Aorta (tissue), 5 donors: Measurements from ENCODE around the gene TBX15. TPM values are rescaled to one million over a fixed set of nuclear protein-coding genes. Genes with fewer than 3 reads are reported as not detected.

Experiments
- ATAC-seq: fragments of 200-7000 bp; cut with Tn5 transposase; one replicate; pipeline ENCODE4 v1.9.1; 2022; ENCODE audit warnings: moderate library complexity; ENCODE audit not compliant: low FRiP score
- DNase-seq, 2 donors: peaks; one replicate each; pipeline ENCODE4 v3.0.0-alpha.2; 2020
- H3K27ac ChIP-seq, 2 donors: one replicate each; pipeline ENCODE4 v1.5.1; 2013; ENCODE audit warnings: low read length in 2 of 2, mild to moderate bottlenecking in 2 of 2, moderate library complexity in 2 of 2, control low read depth in 1 of 2, inconsistent platforms in 1 of 2, low read depth in 1 of 2
- H3K27me3 ChIP-seq, 2 donors: one replicate each; pipeline ENCODE4 v1.6.1; 2013; ENCODE audit warnings: control low read depth in 1 of 2, low read length in 1 of 2, mild to moderate bottlenecking in 1 of 2, moderate library complexity in 1 of 2; ENCODE audit not compliant: insufficient read depth in 2 of 2, control insufficient read depth in 1 of 2
- H3K36me3 ChIP-seq, 2 donors: one replicate each; pipeline ENCODE4 v1.6.1; 2013; ENCODE audit warnings: control low read depth in 1 of 2, low read length in 1 of 2, mild to moderate bottlenecking in 1 of 2; ENCODE audit not compliant: insufficient read depth in 2 of 2, control insufficient read depth in 1 of 2
- H3K4me1 ChIP-seq, 2 donors: one replicate each; pipeline ENCODE4 v1.6.1; 2013; ENCODE audit warnings: low read length in 2 of 2, control low read depth in 1 of 2, mild to moderate bottlenecking in 1 of 2, moderate library complexity in 1 of 2; ENCODE audit not compliant: insufficient read depth in 2 of 2, control insufficient read depth in 1 of 2
- H3K4me3 ChIP-seq, 2 donors: one replicate each; pipeline ENCODE4 v1.5.1; 2013; ENCODE audit warnings: low read length in 2 of 2, control low read depth in 1 of 2, mild to moderate bottlenecking in 1 of 2
- H3K9me3 ChIP-seq: one replicate; pipeline ENCODE4 v1.6.1; 2013; ENCODE audit warnings: mild to moderate bottlenecking, low read length; ENCODE audit not compliant: control insufficient read depth
- WGBS, 2 donors: extraction: QIAGEN DNeasy Blood & Tissue Kit; methylation state at CpG; one replicate each; pipeline ENCODE4 v1.1.7; 2013; 5-methylcytosine and 5-hydroxymethylcytosine counted together
- intact Hi-C, 2 donors: fragments of 100-400 bp; cut with DNase I; formaldehyde crosslinking; loops; one replicate each; pipeline versions ENCODE4 v1.14.2 to v1.15.0; 2022
- polyA plus RNA-seq, 2 donors: library from polyadenylated mRNA; stranded (reverse); fragments of 200-250 nt; gene quantifications; one replicate each; pipeline ENCODE4 v1.2.3, GENCODE V29; 2013
- total RNA-seq, 2 donors: library from RNA; stranded (reverse); fragmentation: NEBNext Ultra II Directional; extraction: Animal tissue kit (Norgen Biotek cat#: 25700); gene quantifications; one replicate each; pipeline ENCODE4 v1.2.1, GENCODE V29; 2021
- donor health status: healthy with polysubstance abuse.
- donor health status: Bipolar disorder and iron deficiency.
- donor health status: DM: no; HTN: no; CAD: no.
- donor health status: DM: no; HTN: no; CAD: no.
- donor health status: DM: yes; HTN: yes; CAD: no.

The TBX15 gene
- total and polyA plus RNA-seq, 4 donors = 1.6 to 3.1 (median 2.3) TPM

GRCh38 chr1:118881751-118882150 lies 106.4 kb downstream of the TBX15 start:
- intact Hi-C loops = no loop called here
- no peak for DNase-seq
- no peaks in the 10 kb centered on the region for H3K27me3 ChIP-seq
- H3K9me3 ChIP-seq = no peaks in the 10 kb centered on the region
- H3K4me3 ChIP-seq = no peak overlapping the region
- no peaks in the 10 kb centered on the region for H3K36me3 ChIP-seq
- WGBS, 2 donors = 70 to 75% methylated on average over 2 of the region's 2 CpGs
- H3K4me1 ChIP-seq = no peaks in the 10 kb centered on the region
- no peak for ATAC-seq
- no peak overlapping the region for H3K27ac ChIP-seq

GRCh38 chr1:118878661-118879060 lies 109.5 kb downstream of the TBX15 start:
- DNase-seq (no peak), ATAC-seq (no peak)
- Histone ChIP-seq H3K9me3 (no peaks in the 10 kb centered on the region), H3K27ac (no peak overlapping the region), H3K36me3 (no peaks in the 10 kb centered on the region), H3K27me3 (no peaks in the 10 kb centered on the region), H3K4me1 (no peaks in the 10 kb centered on the region), H3K4me3 (no peak overlapping the region)
- WGBS, 2 donors = 47 to 57% methylated on average over 4 of the region's 4 CpGs
- intact Hi-C loops = no loop called here

DNA sequence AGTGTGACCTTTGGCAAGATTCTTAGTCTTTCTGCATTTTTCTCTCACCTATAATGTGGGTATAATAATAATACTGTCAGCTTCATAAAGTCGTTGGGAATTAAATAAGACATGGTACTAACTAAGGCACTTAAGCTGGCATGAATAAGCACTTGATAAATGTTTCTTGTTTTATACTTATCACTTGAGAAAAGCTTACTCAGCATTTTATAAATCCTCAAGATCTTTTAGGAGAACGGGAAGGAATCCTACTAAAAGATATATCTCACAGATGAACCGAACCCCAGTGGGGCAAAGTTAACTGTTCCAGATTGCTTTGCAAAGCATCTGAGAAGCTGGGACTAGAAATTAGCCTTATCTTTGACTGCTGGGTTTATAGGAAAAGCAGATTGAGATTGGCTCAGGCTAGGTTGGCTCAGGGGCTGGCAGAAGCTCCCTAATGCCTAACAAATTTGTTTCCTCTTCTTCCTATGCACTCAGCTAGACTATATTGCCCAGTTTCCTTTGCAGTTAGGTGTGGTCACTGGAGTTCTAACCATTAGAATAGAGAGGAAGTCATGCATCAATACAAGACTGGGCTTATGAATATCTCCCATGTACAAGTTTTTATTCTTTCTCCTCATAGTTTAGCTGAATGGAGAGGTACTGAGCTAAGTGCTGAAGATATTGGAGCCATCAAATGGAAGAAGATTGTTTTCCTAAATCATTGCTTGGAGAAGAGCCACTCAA lies 110.3 kb downstream of the TBX15 start:
- intact Hi-C loops = no loop called here

DNA sequence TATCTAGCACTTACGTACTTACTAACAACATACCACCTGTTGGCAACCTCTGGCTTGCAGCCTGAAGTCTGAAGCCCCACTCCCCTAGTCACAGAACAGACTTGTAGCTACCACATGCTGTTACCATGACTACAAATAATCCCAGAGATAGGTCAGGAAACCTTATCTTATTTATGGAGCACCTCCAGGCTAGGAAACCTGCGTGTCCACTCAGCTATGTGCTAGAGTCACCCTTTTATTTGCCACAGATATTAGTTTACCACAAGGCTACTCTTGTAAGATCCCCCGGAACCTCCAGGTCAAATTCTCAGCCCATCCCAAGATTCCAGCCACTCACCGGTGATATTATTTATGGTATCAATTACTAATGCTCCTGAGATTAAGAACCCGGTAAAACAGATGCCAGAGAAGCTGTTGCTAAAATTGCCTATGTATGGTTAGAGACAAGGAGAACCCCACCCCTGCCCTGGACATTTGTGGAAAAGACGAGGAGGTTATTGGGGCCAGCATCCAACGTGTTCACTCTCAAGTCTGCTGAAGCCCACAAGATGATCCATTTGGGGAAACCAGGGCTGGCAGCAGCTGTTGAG lies 116.5 kb downstream of the TBX15 start:
- no peak overlapping the region for H3K4me3 ChIP-seq
- no peak for ATAC-seq
- H3K4me1 ChIP-seq = no peaks in the 10 kb centered on the region
- no peak for DNase-seq
- intact Hi-C loops = no loop called here
- WGBS, 2 donors = 74 to 84% methylated on average over 7 of the region's 7 CpGs
- H3K9me3 ChIP-seq = no peaks in the 10 kb centered on the region
- no peaks in the 10 kb centered on the region for H3K36me3 ChIP-seq
- H3K27ac ChIP-seq = no peak overlapping the region
- H3K27me3 ChIP-seq = no peaks in the 10 kb centered on the region

More for the DNA sequence above, 110.3 kb downstream of the TBX15 start:
- H3K27ac ChIP-seq = no peak overlapping the region
- DNase-seq (no peak), ATAC-seq (no peak)
- no peak overlapping the region for H3K4me3 ChIP-seq
- H3K27me3 ChIP-seq = no peaks in the 10 kb centered on the region
- H3K36me3 ChIP-seq = no peaks in the 10 kb centered on the region
- no peaks in the 10 kb centered on the region for H3K9me3 ChIP-seq
- H3K4me1 ChIP-seq = no peaks in the 10 kb centered on the region
- 67 to 70% methylated on average over 3 of the region's 3 CpGs for WGBS, 2 donors

- Histone ChIP-seq H3K4me1 (no peaks in the 10 kb centered on the region), H3K36me3 (no peaks in the 10 kb centered on the region), H3K4me3 (no peak overlapping the region), H3K9me3 (no peaks in the 10 kb centered on the region), H3K27me3 (no peaks in the 10 kb centered on the region), H3K27ac (no peak overlapping the region)
- WGBS, 2 donors = 70 to 75% methylated on average over 2 of the region's 2 CpGs
- ATAC-seq (no peak), DNase-seq (no peak)
- intact Hi-C loops = no loop called here
Measured at GRCh38 chr1:118868387-118868786, 119.8 kb downstream of the TBX15 start.

- Histone ChIP-seq H3K36me3 (no peaks in the 10 kb centered on the region), H3K4me3 (no peak overlapping the region), H3K4me1 (no peaks in the 10 kb centered on the region), H3K27me3 (no peaks in the 10 kb centered on the region), H3K27ac (no peak overlapping the region), H3K9me3 (no peaks in the 10 kb centered on the region)
- ATAC-seq (no peak), DNase-seq (no peak)
- intact Hi-C loops = no loop called here
- 83 to 85% methylated on average over 6 of the region's 6 CpGs for WGBS, 2 donors
Measured at GRCh38 chr1:118866330-118866729, 121.8 kb downstream of the TBX15 start.

- ATAC-seq (no peak), DNase-seq (no peak)
- WGBS, 2 donors = 62 to 65% methylated on average over 3 of the region's 3 CpGs
- H3K4me1 ChIP-seq = no peaks in the 10 kb centered on the region
- H3K36me3 ChIP-seq = no peaks in the 10 kb centered on the region
- intact Hi-C loops = no loop called here
- no peak overlapping the region for H3K4me3 ChIP-seq
- no peak overlapping the region for H3K27ac ChIP-seq
- H3K27me3 ChIP-seq = no peaks in the 10 kb centered on the region
- no peaks in the 10 kb centered on the region for H3K9me3 ChIP-seq
Measured at GRCh38 chr1:118863688-118864087, 124.5 kb downstream of the TBX15 start.

DNA sequence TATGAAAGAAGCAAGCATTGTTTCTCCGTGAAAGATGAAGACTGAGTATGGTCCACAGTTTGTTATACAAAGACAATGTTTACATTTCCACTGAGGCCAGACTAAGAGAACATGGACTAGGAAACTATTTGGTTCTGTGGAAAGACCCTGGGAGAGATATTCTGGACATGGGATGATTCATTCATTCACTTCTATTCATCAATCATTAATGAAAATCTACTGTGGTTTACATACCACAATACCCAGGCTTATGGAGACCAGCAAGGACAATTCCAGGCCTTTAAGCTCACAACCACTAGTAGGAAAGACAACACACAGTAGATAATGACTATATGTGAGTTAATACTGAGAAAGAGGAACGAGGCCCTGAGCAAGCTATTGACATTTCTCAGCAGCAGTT lies 125.4 kb downstream of the TBX15 start:
- H3K36me3 ChIP-seq = no peaks in the 10 kb centered on the region
- 57 to 58% methylated on average over 2 of the region's 2 CpGs for WGBS, 2 donors
- H3K4me1 ChIP-seq = no peaks in the 10 kb centered on the region
- no peak overlapping the region for H3K4me3 ChIP-seq
- intact Hi-C loops = no loop called here
- no peaks in the 10 kb centered on the region for H3K9me3 ChIP-seq
- H3K27ac ChIP-seq = no peak overlapping the region
- ATAC-seq (no peak), DNase-seq (no peak)
- no peaks in the 10 kb centered on the region for H3K27me3 ChIP-seq

- H3K36me3 ChIP-seq = no peaks in the 10 kb centered on the region
- H3K27me3 ChIP-seq = no peaks in the 10 kb centered on the region
- H3K4me3 ChIP-seq = no peak overlapping the region
- no peak overlapping the region for H3K27ac ChIP-seq
- intact Hi-C loops = no loop called here
- DNase-seq (no peak), ATAC-seq (no peak)
- H3K4me1 ChIP-seq = no peaks in the 10 kb centered on the region
- no peaks in the 10 kb centered on the region for H3K9me3 ChIP-seq
Measured at GRCh38 chr1:118861216-118861615, 126.9 kb downstream of the TBX15 start.
